HCT116 (cell line): ENCODE measurements around the gene TMEM59L. TPM values are rescaled to one million over a fixed set of nuclear protein-coding genes. Genes with fewer than 3 reads are reported as not detected.

ENCODE experiments used
- ATAC-seq: fragments of 200-7000 bp; cut with Tn5 transposase; 2 replicates; pipeline ENCODE4 v1.9.1; 2020; ENCODE audit warnings: mild to moderate bottlenecking, moderate library complexity
- BruUV-seq: library from RNA; stranded (reverse); fragments of 400-500 nt; replicated peaks from 2 replicates; lab custom pipeline; 2021; lab: Mats Ljungman, UMichigan
- CTCF ChIA-PET: fragments of 300-600 bp; sonication (Branson Sonifier 250); formaldehyde crosslinking; loops from one replicate; lab custom pipeline; 2021; ENCODE audit warnings: antibody characterized with exemption; lab: Charles Lee
- POLR2A ChIA-PET: fragments of 300-600, 350-600 bp; sonication (Branson Sonifier 250); formaldehyde crosslinking; loops from one replicate; lab custom pipeline; 2021; ENCODE audit warnings: antibody characterized with exemption; lab: Charles Lee
- RAD21 ChIA-PET, 2 experiments: fragments of 300-600 bp; sonication (Branson Sonifier 250); formaldehyde crosslinking; loops; one replicate each; lab custom pipeline; 2023; ENCODE audit warnings: low total read pairs in 2 of 2; ENCODE audit not compliant: uncharacterized antibody in 2 of 2, unreplicated experiment in 2 of 2, low non-redundant PET in 1 of 2; lab: Charles Lee
- DNase-seq: peaks from one replicate; pipeline ENCODE4 v3.0.0-alpha.2; 2010; ENCODE audit warnings: low read depth, low spot score
- H2AFZ ChIP-seq: fragments of 200-600 bp; shearing (Covaris generic), sonication (generic); 2 replicates; pipeline ENCODE4 v1.6.1; 2017; ENCODE audit warnings: low read depth, mixed run types, mixed read lengths, antibody characterized with exemption, low read length; ENCODE audit not compliant: poor library complexity, severe bottlenecking
- H3K27ac ChIP-seq: 2 replicates; pipeline ENCODE4 v1.5.1; 2012; ENCODE audit warnings: low read depth, low read length
- H3K27me3 ChIP-seq: fragments of 200-600 bp; sonication (generic); 2 replicates; pipeline ENCODE4 v1.6.1; 2016; ENCODE audit warnings: mixed run types, low read length, mixed read lengths; ENCODE audit not compliant: insufficient read depth
- H3K36me3 ChIP-seq, 2 experiments: fragments of 200-500 bp in 1 of 2; fragments of 200-600 bp in 1 of 2; sonication (Bioruptor generic) in 1 of 2; sonication (generic) in 1 of 2; 2 replicates each; pipeline versions ENCODE4 v1.5.1 to v1.6.1; 2014 to 2016; ENCODE audit warnings: low read length in 2 of 2, inconsistent platforms in 1 of 2, mixed read lengths in 1 of 2, mixed run types in 1 of 2; ENCODE audit not compliant: insufficient read depth in 2 of 2, control insufficient read depth in 1 of 2
- H3K4me1 ChIP-seq, 2 experiments: fragments of 200-600 bp in 1 of 2; sonication (generic) in 1 of 2; 2 replicates each; pipeline versions ENCODE4 v1.5.1 to v1.6.1; 2012 to 2017; ENCODE audit warnings: low read length in 2 of 2, inconsistent platforms in 1 of 2, mild to moderate bottlenecking in 1 of 2, mixed read lengths in 1 of 2, mixed run types in 1 of 2, moderate library complexity in 1 of 2; ENCODE audit not compliant: insufficient read depth in 2 of 2, control insufficient read depth in 1 of 2
- H3K4me2 ChIP-seq: fragments of 200-600 bp; sonication (generic); 2 replicates; pipeline ENCODE4 v1.6.1; 2017; ENCODE audit warnings: mixed run types, low read length, mixed read lengths
- H3K4me3 ChIP-seq, 2 experiments: fragments of 200-600 bp in 1 of 2; sonication (generic) in 1 of 2; replicated peaks in 1 of 2; 2 replicates each; pipeline ENCODE4 v1.5.1; 2011 to 2016; ENCODE audit warnings: low read length in 2 of 2, control low read depth in 1 of 2, low read depth in 1 of 2, mild to moderate bottlenecking in 1 of 2, mixed read lengths in 1 of 2, mixed run types in 1 of 2
- H3K79me2 ChIP-seq: fragments of 200-600 bp; sonication (generic); 2 replicates; pipeline ENCODE4 v1.6.1; 2017; ENCODE audit warnings: mild to moderate bottlenecking, mixed run types, low read length, moderate library complexity, mixed read lengths; ENCODE audit not compliant: insufficient read depth
- H3K9ac ChIP-seq: fragments of 200-600 bp; sonication (generic); 2 replicates; pipeline ENCODE4 v1.6.1; 2016; ENCODE audit warnings: low read length, mixed read lengths
- H3K9me2 ChIP-seq: fragments of 200-600 bp; sonication (generic), shearing (Covaris generic); 2 replicates; pipeline ENCODE4 v1.6.1; 2017; ENCODE audit warnings: mixed run types, mild to moderate bottlenecking, moderate library complexity; ENCODE audit not compliant: insufficient read depth
- H3K9me3 ChIP-seq, 2 experiments: fragments of 200-500 bp in 1 of 2; fragments of 200-600 bp in 1 of 2; sonication (Bioruptor generic) in 1 of 2; sonication (generic) in 1 of 2; 2 replicates each; pipeline ENCODE4 v1.6.1; 2014 to 2017; ENCODE audit warnings: low read length in 2 of 2, mixed read lengths in 2 of 2, inconsistent platforms in 1 of 2, low read depth in 1 of 2, mild to moderate bottlenecking in 1 of 2, mixed run types in 1 of 2, moderate library complexity in 1 of 2; ENCODE audit not compliant: control insufficient read depth in 1 of 2, insufficient read depth in 1 of 2
- H4K20me1 ChIP-seq: fragments of 200-600 bp; sonication (generic), shearing (Covaris generic); 2 replicates; pipeline ENCODE4 v1.6.1; 2017; ENCODE audit warnings: mixed run types, mild to moderate bottlenecking, moderate library complexity; ENCODE audit not compliant: insufficient read depth
- CBX3 ChIP-seq: IDR thresholded peaks from 2 replicates; pipeline ENCODE4 v1.6.1; 2012; ENCODE audit warnings: low read depth
- CEBPB ChIP-seq: IDR thresholded peaks from 2 replicates; pipeline ENCODE4 v1.6.1; 2012; ENCODE audit warnings: low read depth
- CTCF ChIP-seq, 3 experiments: fragments of 200-600 bp in 1 of 3; sonication (generic) in 1 of 3; IDR thresholded peaks in 2 of 3; conservative IDR thresholded peaks in 1 of 3; 2 replicates each; pipeline ENCODE4 v1.5.1; 2012 to 2017; ENCODE audit warnings: low read depth in 2 of 3, low read length in 2 of 3, antibody characterized with exemption in 1 of 3, borderline replicate concordance in 1 of 3, control low read depth in 1 of 3, mild to moderate bottlenecking in 1 of 3, mixed read lengths in 1 of 3, mixed run types in 1 of 3, moderate library complexity in 1 of 3; ENCODE audit not compliant: insufficient read depth in 1 of 3
- ELF1 ChIP-seq: IDR thresholded peaks from 2 replicates; pipeline ENCODE4 v1.6.1; 2012; ENCODE audit warnings: low read depth, borderline replicate concordance
- EZH2 ChIP-seq: fragments of 200-600 bp; sonication (generic); IDR thresholded peaks from 2 replicates; pipeline ENCODE4 v1.6.1; 2017; ENCODE audit warnings: antibody characterized with exemption, mixed run types
- EZH2phosphoT487 ChIP-seq: fragments of 200-600 bp; IDR thresholded peaks from 2 replicates; pipeline ENCODE4 v1.6.1; 2018; ENCODE audit warnings: antibody characterized with exemption, borderline replicate concordance
- JUND ChIP-seq: IDR thresholded peaks from 2 replicates; pipeline ENCODE4 v1.6.1; 2012
- MAX ChIP-seq: IDR thresholded peaks from 2 replicates; pipeline ENCODE4 v1.6.1; 2012
- POLR2A ChIP-seq: IDR thresholded peaks from 2 replicates; pipeline ENCODE4 v1.7.0; 2011; ENCODE audit warnings: borderline replicate concordance; ENCODE audit not compliant: insufficient read depth, insufficient read length; ENCODE audit errors: extremely low read depth
- POLR2AphosphoS5 ChIP-seq: IDR thresholded peaks from 2 replicates; pipeline ENCODE4 v1.6.1; 2011; ENCODE audit warnings: mild to moderate bottlenecking, low read depth, low read length, moderate library complexity
- RAD21 ChIP-seq: IDR thresholded peaks from 2 replicates; pipeline ENCODE4 v1.6.1; 2012; ENCODE audit warnings: low read depth, mild to moderate bottlenecking
- SIN3A ChIP-seq: IDR thresholded peaks from 2 replicates; pipeline ENCODE4 v1.6.1; 2012; ENCODE audit warnings: low read depth
- SP1 ChIP-seq: IDR thresholded peaks from 2 replicates; pipeline ENCODE4 v1.6.1; 2012; ENCODE audit warnings: low read depth
- SRF ChIP-seq: IDR thresholded peaks from 2 replicates; pipeline ENCODE4 v1.6.1; 2012; ENCODE audit warnings: low read depth
- TCF7L2 ChIP-seq: IDR thresholded peaks from 2 replicates; pipeline ENCODE4 v1.7.0; 2011; ENCODE audit warnings: borderline replicate concordance, inconsistent platforms; ENCODE audit not compliant: insufficient read depth, insufficient read length; ENCODE audit errors: extremely low read depth
- ZNF274 ChIP-seq: fragments of 200-500 bp; sonication (Bioruptor generic); IDR thresholded peaks from 2 replicates; pipeline ENCODE4 v1.6.1; 2014; ENCODE audit warnings: mild to moderate bottlenecking, low read depth, low read length, inconsistent platforms
- intact Hi-C: fragments of 100-400 bp; cut with micrococcal nuclease; formaldehyde crosslinking; loops from 2 replicates; pipeline ENCODE4 v1.10.0; 2022
- total RNA-seq: library from RNA; stranded (reverse); gene quantifications from one replicate; pipeline ENCODE4 v1.2.1, GENCODE V29; 2021; ENCODE audit not compliant: unreplicated experiment
- TF ChIP-seq, protein P1 (sequence below): IDR thresholded peaks from 2 replicates; pipeline ENCODE4 v1.6.1; 2011; ENCODE audit warnings: mild to moderate bottlenecking, low read length, moderate library complexity; ENCODE audit not compliant: insufficient replicate concordance; ENCODE audit errors: extremely low read depth
- TF ChIP-seq, protein P2 (sequence below): IDR thresholded peaks from 2 replicates; pipeline ENCODE4 v1.6.1; 2012; ENCODE audit warnings: low read depth

The TMEM59L gene
- total RNA-seq, 1 experiment from 2014 or later, result 14.3 TPM

DNA sequence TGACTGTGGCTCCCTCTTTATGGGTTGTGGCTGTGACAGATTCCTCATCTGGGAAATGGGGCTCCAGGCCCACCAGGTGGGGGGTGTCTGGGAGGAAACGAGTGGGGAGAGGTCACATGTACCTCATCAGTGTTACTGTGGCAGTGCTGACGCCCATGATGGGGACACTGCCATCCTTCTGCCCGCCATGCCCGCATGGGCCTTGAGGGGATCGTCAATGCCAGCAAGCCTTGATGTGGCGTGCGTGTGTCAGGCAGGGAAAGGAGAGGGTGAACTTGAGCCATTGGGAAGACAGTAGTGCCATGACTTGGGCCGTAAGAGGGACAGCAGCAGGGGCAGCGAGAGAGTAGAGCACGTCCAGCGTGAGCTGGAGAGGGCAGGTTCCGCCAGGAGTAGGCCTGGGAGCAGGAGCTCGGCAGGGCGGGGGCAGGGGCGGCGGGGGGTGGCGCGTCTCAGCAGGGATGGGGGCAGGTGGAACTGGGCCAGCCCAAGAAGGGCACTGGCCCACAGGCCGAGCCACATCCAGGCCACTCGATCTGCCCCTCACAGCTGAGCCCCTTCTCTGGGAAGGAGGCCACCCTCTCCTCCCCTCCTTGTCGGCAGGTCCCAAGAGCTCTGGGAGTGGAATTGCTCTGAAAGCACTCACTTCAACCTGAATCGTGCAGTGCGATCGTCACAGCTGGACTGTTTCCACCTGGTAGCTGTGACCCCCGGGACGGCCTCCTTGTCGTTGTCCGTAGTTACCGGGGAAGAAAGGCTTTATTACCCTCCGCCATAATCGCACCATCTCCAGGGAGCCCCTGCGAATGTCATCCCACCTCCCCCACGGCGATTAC lies 34.1 kb downstream of the TMEM59L start:
- Histone ChIP-seq H3K4me1 (peaks cover 0 to 10% of the 10 kb centered on the region in 2 experiments; a peak in 1 of 4 replicates), H3K79me2 (peaks cover 18% of the 10 kb centered on the region; the same call in 1 of the 2 replicates), H3K4me2 (no peak overlapping the region), H2AFZ (no peak overlapping the region), H3K27me3 (no peaks in the 10 kb centered on the region), H3K4me3 (no peak overlapping the region), H3K27ac (no peak overlapping the region), H3K9me3 (no peaks in the 10 kb centered on the region), H4K20me1 (no peaks in the 10 kb centered on the region), H3K9me2 (no peaks in the 10 kb centered on the region), H3K9ac (no peak overlapping the region), H3K36me3 (no peaks in the 10 kb centered on the region)
- ATAC-seq (no peak), DNase-seq (no peak)
- intact Hi-C loops, result no loop called here
- BruUV-seq, result no TSS peak
- CTCF ChIA-PET, result no interaction called here
- TF ChIP-seq, protein P1, sequence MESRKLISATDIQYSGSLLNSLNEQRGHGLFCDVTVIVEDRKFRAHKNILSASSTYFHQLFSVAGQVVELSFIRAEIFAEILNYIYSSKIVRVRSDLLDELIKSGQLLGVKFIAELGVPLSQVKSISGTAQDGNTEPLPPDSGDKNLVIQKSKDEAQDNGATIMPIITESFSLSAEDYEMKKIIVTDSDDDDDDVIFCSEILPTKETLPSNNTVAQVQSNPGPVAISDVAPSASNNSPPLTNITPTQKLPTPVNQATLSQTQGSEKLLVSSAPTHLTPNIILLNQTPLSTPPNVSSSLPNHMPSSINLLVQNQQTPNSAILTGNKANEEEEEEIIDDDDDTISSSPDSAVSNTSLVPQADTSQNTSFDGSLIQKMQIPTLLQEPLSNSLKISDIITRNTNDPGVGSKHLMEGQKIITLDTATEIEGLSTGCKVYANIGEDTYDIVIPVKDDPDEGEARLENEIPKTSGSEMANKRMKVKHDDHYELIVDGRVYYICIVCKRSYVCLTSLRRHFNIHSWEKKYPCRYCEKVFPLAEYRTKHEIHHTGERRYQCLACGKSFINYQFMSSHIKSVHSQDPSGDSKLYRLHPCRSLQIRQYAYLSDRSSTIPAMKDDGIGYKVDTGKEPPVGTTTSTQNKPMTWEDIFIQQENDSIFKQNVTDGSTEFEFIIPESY, result no peak
- TF ChIP-seq ELF1 (no peak), CBX3 (no peak), POLR2A (no peak), SIN3A (no peak), EZH2 (no peak), POLR2AphosphoS5 (no peak), MAX (no peak), SP1 (no peak), RAD21 (no peak), EZH2phosphoT487 (no peak), ZNF274 (no peak), CTCF (IDR thresholded peaks at IDR 0.05 in 2 of 3, conservative IDR thresholded peaks at IDR 0.05 in 1 of 3; ENCODE audit: borderline replicate concordance in 1 of 3, insufficient read depth in 1 of 3, low read depth in 2 of 3, low read length in 2 of 3) (no peak), TCF7L2 (no peak), SRF (no peak), JUND (no peak), CEBPB (no peak)
- TF ChIP-seq, protein P2, sequence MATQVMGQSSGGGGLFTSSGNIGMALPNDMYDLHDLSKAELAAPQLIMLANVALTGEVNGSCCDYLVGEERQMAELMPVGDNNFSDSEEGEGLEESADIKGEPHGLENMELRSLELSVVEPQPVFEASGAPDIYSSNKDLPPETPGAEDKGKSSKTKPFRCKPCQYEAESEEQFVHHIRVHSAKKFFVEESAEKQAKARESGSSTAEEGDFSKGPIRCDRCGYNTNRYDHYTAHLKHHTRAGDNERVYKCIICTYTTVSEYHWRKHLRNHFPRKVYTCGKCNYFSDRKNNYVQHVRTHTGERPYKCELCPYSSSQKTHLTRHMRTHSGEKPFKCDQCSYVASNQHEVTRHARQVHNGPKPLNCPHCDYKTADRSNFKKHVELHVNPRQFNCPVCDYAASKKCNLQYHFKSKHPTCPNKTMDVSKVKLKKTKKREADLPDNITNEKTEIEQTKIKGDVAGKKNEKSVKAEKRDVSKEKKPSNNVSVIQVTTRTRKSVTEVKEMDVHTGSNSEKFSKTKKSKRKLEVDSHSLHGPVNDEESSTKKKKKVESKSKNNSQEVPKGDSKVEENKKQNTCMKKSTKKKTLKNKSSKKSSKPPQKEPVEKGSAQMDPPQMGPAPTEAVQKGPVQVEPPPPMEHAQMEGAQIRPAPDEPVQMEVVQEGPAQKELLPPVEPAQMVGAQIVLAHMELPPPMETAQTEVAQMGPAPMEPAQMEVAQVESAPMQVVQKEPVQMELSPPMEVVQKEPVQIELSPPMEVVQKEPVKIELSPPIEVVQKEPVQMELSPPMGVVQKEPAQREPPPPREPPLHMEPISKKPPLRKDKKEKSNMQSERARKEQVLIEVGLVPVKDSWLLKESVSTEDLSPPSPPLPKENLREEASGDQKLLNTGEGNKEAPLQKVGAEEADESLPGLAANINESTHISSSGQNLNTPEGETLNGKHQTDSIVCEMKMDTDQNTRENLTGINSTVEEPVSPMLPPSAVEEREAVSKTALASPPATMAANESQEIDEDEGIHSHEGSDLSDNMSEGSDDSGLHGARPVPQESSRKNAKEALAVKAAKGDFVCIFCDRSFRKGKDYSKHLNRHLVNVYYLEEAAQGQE, result no peak
- POLR2A ChIA-PET, result no interaction called here
- RAD21 ChIA-PET, result no interaction called here
